Measurements from ENCODE around the gene ARMC5.
"Not testable (repeated sequence)": the region's sequence is repeated elsewhere in the genome, so short reads cannot be mapped to it uniquely, and the experiment has no call there.

ARMC5 gene

DNA sequence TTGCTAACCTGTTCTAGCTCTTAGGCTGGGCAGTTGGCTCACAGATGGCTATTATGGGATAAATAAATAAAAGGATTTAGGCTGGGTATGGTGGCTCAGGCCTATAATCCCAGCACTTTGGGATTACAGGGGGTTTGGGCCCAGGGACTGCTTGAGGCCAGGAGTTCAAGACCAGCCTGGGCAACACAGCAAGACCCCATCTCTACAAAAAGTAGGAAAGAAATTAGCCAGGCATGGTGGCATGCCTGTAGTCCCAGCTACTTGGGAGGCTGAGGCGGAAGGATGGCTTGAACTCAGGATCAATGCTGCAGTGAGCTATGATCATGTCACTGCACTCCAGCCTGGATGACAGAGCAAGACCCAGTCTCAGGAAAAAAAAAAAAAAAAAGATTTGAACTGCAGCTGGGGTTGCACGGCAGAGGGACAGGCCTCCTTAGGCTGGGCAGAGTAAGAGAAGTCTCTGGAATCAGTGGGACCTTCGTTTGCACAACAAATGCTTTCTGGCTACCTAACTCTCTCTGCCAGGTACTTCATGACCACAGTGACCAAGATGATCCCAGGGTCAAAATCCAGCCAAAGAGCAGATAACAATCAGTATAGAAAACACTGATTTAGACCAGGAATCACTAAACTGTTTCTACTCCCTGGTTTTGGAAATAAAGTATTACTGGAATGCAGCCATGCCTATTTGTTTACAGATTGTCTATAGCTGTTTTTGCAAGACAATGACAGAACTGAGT lies 42.1 kb downstream of the ARMC5 start:
- DNase-seq (ENCODE audit: low read depth) = no peak

DNA sequence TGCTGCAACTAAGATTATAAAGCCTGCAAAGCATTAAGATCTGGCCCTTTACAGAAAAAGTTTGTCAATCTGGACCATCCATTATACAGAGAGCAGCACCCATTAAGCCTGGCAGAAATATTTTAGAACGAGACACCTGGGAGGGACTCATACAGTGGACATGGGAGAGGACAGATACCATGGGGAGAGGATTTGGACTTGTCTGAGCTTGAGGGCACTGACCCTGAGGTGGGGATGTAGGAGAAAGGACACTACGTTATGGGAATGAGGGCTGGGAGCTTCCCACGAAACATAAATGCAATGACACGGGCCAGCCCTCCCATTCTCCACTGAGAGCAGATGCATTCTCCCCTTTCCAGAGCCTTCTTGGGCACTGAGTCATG lies 42.7 kb downstream of the ARMC5 start:
- no peak for DNase-seq (ENCODE audit: low read depth)

DNA sequence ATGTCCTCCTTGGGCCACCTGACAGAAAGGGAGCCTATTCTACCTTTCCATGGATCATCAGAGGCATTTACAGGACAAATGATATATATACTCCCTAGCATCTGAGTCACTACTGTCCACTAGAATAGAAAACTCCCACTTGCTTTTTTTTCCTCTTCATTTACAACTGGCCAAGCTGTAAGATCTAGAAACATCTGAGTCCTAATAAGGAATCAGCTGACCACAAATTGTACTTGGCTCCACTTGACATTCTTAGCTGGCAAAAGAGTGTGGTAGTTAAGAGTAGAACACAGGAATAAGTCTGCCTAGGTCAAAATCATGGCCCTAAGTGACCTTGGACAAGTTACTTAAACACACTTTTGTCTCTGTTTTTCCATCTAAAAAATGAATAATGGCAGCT lies 43.7 kb downstream of the ARMC5 start:
- DNase-seq (ENCODE audit: low read depth) = no peak

DNA sequence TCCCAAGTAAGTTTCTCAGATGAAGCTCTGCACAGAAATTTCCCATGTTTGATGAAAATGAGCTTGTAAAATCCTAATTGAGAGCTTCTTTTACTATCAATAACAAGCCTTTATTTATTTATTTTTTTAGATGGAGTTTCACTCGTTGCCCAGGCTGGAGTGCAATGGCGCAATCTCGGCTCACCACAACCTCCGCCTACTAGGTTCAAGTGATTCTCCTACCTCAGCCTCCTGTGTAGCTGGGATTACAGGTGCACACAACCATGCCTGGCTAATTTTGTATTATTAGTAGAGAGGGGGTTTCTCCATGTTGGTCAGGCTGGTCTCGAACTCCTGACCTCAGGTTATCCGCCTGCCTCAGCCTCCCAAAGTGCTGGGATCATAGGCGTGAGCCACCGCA lies 44.3 kb downstream of the ARMC5 start:
- not testable (repeated sequence) for DNase-seq (ENCODE audit: low read depth)

DNA sequence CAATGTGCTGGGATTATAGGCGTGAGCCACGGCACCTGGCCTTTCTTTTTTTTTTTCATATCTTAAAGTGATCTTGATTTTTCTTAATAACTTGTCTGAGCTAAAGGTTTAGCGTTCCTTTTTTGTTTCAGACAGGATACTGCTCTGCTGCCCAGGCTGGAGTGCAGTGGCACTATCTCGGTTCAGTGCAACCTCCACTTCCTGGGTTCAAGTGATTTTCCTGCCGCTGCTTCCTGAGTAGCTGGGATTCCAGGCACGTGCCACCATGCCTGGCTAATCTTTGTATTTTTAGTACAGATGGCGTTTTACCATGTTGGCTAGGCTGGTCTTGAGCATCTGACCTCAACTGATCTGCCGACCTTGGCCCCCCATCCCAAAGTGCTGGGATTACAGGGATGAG lies 44.9 kb downstream of the ARMC5 start:
- DNase-seq (ENCODE audit: low read depth) = no peak

DNA sequence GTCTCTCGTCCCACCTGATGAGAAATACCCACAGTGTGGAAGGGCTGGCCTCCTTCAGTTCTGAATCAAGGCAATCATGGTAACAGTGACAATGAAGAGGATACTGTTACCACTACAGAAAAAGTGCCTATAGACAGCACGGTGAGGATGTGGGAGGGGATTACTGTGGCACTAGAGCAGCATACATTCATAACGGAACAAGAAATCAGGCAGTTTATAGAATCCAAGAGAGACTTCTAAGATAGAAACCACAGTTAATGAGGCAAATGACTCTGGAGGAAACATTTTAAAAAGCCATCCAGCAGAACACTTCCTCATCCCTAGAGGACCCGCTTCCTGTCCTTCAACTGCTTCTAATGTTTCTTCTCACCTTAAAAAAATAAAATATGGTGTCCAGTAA lies 46.2 kb downstream of the ARMC5 start:
- DNase-seq (ENCODE audit: low read depth) = no peak

DNA sequence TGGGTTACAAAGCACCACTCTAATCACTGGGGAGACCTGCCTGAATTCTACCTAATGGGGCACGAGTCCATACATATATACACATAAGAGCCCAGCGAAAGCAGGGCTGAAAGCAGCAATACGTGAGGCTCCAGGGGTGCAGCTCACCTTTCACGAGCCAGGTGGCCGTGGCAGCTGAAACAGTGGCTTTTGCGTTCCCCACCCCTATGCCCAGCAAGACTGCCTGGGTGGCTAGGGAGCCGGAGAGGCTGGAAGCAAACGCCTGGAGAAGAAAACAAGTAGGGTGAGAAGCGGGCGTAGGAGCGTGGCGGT lies 48.3 kb downstream of the ARMC5 start:
- no peak for DNase-seq (ENCODE audit: low read depth)

DNA sequence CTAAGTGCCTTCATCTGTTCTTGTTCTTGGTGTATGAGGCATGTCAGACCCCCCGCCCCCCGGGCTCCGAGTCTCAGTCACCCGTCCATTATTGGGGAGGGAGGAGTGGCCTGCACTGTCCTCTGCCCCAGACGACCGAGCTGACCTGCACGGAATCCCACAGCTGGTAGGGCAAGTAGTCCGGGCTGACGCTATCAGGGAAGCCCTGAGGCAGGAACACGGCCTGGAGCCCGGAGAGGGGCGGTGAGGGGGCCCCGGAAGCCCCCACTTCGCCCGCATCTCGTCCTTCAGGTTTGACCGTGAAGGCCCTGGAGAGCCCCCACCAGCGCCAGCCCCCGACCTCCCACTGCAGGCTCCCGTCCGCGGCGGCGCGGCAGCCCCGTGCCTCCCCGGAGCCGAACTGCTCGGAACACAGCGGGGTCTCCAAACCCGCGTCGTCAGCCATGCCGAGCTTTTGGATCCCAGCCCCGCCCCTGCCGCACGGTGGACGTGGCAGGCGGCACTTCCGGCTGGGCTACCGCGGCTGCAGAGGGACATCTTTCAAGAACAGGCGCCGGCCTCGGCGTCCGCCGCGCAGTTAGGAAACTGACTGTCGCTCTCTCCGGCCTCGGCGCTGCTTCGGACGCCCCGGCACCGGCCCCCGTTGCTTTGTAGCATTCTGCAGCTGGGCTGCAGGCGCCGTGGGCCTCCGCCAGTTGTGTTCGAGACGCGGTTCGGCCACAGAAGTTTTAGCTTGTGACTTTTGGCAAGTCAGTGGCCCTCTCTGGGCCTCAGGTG lies 48.8 kb downstream of the ARMC5 start, which contains the start of gene RUSF1:
RUSF1 (minus strand) TSS at position 463 of the 777 bp plus-strand sequence; CDS start at position 445, 18 bp downstream.
- peak; percentile 72 for DNase-seq (ENCODE audit: low read depth)

DNA sequence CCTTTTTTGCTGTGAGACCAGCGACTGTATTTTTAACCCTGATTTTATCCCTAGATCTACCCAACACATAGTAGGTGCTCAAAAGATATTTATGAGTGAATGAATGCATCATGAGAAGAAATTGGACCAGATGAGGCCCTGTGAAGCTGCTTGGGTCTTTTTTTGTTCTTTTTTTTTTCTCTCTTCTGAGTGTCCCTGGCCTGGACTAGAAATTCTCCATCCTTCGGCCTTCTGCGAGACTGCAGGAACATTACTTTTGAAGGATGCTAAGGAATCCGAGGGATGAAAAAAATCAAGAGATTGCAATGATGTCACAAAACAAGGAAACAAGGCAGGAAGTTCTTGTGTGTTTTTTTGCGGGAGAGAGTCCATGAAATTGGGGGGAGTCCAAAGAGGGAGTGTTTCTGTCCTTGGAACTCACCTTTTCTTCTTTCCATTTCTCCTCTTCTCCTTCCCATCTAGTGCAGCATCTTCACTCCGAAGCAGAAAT lies 49.5 kb downstream of the ARMC5 start:
- no peak for DNase-seq (ENCODE audit: low read depth)

DNA sequence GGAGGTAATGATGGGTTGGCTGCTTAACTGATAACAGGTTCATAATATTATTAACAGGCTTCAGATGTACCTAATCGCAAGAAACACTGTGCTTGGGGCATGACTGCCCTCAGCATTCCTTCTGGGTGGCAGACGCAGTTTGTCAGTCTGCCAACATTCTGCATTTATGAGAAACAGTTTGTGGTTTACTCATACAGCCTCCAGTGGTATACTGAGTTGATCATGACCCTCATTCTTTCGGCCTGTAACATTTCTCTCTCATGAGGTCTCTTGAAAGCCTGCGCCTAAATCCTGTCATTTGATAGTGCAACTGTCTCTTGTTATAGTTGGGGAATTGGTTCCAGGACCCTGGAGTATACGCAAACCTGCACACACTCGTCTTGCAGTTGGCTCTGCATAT lies 53.8 kb downstream of the ARMC5 start:
- no peak for DNase-seq (ENCODE audit: low read depth)

DNA sequence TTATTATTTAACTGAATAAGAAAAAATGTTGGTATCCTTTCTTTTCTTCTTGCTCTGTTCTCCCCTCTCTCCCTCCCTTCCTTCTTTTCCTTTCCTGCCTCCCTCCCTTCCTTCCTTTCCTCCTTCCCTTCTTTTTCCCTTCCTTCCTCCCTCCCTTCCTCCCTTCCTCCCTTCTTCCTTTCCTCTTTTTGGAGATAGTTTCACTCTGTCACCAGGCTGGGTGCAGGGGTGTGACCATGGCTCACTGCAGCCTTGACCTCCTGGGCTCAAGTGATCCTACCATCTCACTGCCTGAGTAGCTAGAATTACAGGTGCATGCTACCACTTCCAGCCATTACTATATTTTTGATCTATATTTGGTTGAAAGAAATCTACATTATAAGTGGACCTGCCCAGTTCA lies 54.6 kb downstream of the ARMC5 start:
- DNase-seq (ENCODE audit: low read depth) = no peak
